T-helper 2 cell (primary cell): ENCODE data around the gene MYO16.
"Not testable (repeated sequence)": the region's sequence is repeated elsewhere in the genome, so short reads cannot be mapped to it uniquely, and the experiment has no call there.

Experiments
- DNase-seq, 5 experiments: peaks; one replicate each; pipeline versions ENCODE4 v3.0.0 to v3.0.0-alpha.2; 2012 to 2022

The MYO16 gene

DNA sequence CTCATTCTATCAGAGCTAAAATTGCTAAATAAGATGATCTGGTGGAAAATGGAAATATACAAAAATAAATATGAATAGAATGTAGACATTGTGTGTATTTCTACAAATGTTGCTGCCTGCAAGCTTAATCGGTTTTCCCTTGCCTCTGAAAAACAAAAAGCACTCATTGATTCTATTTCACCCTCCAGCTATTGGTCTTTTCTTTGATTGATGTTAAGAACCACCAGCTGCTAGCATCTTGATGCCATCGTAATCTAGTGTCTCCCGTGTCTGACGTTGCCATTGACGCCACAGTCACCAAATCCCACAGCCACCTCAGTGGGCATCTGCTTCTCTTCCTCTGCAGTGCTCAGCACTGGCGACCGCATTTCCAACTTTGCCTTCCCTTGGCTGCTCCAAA is 461.8 kb downstream of the MYO16 start:
- no peak for DNase-seq

DNA sequence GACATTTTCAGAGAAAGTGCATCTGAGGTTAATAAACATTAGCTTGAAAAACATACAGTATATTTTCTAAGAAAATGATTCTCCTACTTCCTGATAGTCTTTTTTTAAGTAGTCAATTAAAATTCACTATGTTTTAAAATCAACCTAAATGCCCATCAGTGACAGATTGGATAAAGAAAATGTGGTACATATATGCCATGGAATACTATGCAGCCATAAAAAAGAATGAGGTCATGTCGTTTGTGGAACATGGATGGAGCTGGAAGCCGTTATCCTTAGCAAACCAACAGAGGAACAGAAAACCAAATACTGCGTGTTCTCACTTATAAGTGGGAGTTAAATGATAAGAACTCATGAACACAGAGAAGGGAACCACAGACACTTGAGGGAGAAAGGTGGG is 462.8 kb downstream of the MYO16 start:
- not testable (repeated sequence) for DNase-seq

DNA sequence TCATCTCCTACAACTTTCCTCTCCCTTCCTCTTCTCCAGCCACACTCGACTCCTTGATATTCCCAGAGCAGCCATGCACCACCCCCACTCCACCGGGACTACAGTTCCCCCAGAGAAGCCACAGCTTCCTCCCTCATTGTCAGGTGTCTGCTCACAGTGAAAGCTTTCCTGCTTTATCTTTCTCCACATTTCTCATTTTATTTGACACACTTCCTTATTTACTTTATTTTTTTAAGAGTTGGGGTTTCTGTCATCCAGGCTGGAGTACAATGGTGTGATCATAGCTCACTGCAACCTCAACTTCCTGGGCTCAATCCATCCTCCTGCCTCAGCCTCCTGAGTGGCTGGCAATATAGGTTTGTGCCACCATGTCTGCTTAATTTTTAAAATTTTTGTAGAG is 464.6 kb downstream of the MYO16 start:
- no peak for DNase-seq

DNA sequence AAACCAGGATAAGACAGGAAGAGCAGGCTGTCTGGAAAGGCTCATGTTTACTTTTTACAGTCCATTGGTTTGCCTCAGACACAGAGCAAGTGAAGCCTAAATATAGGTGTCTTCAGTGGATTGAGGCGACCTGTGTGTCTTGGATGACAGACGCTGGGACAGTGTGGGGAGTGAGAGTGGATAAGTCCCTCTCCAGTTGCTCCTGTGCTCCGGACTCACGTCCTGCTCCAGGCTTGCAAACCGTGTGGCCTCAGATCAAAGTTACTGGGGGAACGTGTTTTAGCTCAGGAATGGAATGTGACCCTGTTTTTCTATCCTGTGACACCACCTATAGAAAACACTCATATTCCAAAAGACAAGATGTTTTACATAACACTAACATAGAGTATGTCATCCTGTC is 465.7 kb downstream of the MYO16 start:
- no peak for DNase-seq

DNA sequence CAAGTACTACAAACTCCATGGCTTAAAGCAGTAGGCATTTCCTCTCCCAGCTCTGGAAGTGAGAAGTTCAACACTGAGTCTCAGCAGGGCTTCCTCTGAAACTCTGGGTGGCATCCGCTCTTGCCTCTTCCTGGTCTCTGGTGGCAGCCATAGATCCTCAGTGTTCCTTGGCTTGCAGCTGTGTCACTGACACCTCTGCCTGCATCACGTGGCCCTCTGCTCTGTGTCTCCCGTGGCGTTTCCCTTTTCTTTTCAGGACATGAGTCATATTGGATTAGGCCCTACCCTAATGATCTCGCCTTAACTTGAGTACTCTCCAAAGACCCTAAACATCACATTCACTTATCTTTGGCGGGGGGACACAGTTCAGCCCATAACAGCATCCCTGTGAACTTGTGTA is 466.7 kb downstream of the MYO16 start:
- no peak for DNase-seq

DNA sequence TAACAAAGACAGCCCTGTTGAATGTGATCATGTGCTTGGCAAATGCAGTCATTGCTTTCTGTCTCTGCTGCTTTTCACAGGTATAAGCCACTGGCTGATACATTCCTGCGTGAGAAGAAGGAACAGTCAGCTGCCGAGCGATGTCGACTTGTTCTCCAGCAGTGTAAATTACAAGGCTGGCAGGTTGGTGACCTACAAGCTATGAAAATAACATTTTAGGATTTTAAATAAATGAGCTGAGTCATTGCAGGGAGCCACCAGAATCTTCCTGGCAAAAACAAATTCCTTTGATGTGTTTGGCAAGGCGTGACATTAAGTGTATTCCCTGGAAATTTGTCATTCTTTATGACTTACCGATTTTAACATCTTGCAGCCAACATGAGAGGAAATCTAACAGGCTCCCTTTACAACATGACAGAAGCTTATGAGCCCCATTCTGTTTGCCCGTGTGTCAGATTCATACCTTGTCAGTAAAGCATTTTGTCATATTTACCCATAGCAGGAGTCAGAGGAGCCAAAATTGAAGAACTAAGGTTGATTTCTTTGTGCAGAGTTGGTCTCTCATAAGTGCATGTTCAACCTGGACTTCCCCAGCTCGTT is 471.4 kb downstream of the MYO16 start:
- DNase-seq: no peak

DNA sequence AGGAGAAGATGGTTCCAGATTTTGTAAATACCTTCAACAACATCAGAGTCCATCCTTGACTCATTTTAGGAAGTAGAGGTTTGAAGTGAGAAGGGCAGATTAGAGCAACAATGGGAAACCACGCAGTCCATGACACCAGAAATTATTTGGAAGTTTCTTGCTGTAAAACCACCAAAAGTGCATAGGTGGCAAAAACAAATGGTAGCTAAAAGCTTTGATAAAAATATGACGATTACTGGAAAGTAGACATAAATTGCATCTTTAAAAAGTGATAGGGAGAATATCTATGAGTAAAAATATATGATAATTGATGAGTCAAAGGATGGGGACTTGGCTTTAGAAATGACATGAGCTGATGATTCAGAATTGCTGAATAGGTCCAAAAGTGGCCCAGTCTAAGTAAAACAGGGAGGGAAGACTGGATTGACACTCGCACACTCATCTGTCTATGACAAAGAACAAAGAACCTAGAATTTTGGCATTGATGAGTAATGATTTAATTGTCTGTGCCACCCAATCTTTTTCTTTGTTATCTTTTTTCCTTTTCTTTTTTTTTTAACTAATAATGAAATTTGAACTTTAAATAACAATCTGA is 472.2 kb downstream of the MYO16 start:
- DNase-seq: no peak

- DNase-seq: no peak
Measured at GRCh38 chr13:109105899-109106298, 476.5 kb downstream of the MYO16 start.

DNA sequence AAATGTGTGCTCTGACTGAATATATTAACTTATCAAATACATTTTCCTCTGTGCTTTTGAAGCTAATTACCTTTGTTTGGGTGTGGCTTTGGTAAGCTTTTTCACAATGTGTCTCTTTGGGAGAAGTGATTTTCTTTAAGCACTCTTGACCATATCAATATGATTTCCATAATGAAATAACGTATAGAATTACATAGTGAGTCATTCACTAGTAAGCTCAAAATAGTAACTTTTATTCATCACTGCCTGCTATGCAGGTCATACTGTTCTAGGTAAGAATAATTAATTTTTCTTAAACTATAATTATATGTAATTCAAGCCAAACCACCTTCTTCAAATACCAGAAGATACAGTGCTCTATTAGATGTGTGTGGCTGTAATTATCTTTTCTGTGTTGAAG is 480.7 kb downstream of the MYO16 start:
- DNase-seq: no peak

DNA sequence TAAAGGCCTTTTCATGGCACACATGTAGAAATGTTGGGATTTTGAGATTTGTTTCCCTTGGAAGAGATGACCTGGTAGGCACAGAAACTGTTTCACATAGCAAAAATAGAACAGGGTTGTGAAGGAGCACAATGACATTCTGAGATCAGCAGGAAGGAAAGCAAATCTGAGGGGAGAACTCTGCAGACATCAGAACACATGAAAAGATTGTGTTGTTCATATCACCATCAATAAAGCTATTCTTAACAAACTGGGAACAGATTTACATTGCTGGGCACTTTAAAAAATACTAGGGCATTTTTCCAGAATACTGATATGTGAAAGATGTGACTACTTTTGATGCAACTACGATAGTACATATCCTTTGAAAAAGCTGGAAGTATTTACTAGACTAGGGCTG is 481.7 kb downstream of the MYO16 start:
- DNase-seq: no peak

- peak in 1 of 5 experiments; percentile 68 for DNase-seq
Measured at GRCh38 chr13:109113427-109113826, 484.0 kb downstream of the MYO16 start.

GRCh38 chr13:109114162-109114561 is 484.8 kb downstream of the MYO16 start:
- no peak for DNase-seq

- DNase-seq: no peak
Measured at GRCh38 chr13:109114991-109115390, 485.6 kb downstream of the MYO16 start.

- no peak for DNase-seq
Measured at GRCh38 chr13:109118521-109118920, 489.1 kb downstream of the MYO16 start.

- DNase-seq: no peak
Measured at GRCh38 chr13:109119896-109120295, 490.5 kb downstream of the MYO16 start.

- no peak for DNase-seq
Measured at GRCh38 chr13:109121826-109122225, 492.4 kb downstream of the MYO16 start.

DNA sequence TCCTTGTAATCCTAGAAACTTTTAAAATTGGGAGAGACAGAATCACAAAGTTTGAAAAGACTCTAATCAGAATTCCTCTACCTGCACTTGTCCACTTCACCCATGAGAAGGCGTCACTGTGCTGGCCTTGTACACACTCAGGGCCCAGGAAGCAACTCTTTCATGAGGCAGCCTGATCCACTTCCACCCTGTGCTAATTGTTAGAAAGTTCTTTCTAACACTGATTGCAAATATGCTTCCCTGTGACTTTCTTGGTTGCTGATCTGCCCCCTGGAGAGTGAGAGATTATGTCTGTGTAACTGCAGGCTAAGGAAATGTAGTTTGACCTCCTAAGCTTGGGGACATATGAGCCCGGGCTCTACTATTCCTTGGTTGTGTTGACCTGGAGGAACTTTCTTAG is 494.6 kb downstream of the MYO16 start:
- no peak for DNase-seq

GRCh38 chr13:109126178-109126577 is 496.8 kb downstream of the MYO16 start:
- DNase-seq: no peak

GRCh38 chr13:109126891-109127641 is 497.7 kb downstream of the MYO16 start:
- no peak for DNase-seq

- DNase-seq: no peak
Measured at GRCh38 chr13:109128121-109128520, 498.7 kb downstream of the MYO16 start.

- no peak for DNase-seq
Measured at GRCh38 chr13:109130093-109130835, 500.9 kb downstream of the MYO16 start.

DNA sequence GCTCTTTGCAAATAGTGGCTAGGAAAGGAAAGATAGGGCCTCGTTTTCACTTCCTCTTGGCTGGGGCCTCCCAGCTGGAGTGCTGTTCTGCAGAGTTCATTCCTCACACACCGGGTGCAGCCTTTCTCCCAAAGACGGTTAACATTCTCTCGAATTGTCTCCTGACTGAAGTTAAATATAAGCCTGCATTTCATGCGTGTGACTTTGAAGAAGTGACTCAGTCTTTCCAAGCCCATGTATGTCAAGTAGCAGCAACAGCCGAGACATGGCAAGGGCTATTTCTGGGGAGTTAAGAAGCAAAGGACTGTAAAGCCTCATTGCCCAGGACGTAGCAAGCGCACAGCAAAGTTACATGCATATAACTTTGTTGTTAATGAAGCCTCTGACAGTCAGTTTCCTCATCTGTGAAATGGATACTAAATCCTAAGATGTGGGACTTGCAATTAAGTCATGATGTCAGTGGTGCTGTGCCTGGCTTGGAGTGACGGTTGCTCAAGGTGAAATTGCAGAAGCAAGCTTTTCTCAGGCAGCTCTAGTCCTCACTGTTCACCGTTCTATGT is 502.4 kb downstream of the MYO16 start:
- DNase-seq: no peak

DNA sequence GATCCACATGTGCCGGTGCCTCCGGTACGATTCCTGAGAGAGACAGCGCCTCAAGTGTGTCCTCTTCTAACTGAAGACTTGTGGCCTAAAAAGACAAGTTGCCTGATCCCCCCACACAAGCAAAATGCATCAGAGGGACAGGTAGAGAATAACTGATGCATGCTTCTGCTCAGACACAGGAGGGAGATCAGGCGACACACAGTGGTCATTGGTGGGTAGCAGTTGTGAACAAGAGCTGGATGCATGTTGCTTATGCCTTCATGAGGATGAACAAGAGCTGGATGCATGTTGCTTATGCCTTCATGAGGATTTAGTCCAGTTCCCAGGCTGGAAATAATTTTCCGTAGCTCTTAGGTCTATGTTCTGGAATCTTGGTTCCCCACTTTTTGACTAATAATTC is 505.6 kb downstream of the MYO16 start:
- no peak for DNase-seq
